NCI-H82 (cell line): ENCODE results near the gene SLC22A1.
"Not testable (repeated sequence)": the region's sequence is repeated elsewhere in the genome, so short reads cannot be mapped to it uniquely, and the experiment has no call there.

Experiments used
- DNase-seq: peaks from one replicate; lab custom pipeline; 2025; lab: John Stamatoyannopoulos, UW

The SLC22A1 gene

DNA sequence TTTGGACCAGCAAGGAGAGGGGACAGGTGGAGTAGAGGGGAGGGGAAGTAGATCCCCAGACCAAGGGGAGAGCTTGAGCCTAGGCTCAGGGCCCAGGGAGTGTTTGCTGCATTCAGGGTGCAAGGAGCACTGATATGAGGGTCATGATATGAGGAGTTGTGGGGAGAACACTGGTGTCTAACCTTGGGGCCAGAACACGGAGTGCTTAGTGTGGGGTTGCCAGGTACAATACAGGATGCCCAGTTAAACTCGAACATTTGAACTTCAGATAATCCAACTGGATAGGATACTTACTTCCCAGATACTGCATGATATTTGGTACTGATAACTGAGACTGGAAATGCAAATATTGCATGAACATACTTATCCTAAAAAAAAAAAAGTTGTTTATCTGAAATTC is 2.4 kb downstream of the SLC22A1 start:
- no peak for DNase-seq

GRCh38 chr6:160124605-160125004 is 3.0 kb downstream of the SLC22A1 start:
- DNase-seq, result no peak

- DNase-seq, result not testable (repeated sequence)
Measured at GRCh38 chr6:160125105-160125504, 3.5 kb downstream of the SLC22A1 start.

DNA sequence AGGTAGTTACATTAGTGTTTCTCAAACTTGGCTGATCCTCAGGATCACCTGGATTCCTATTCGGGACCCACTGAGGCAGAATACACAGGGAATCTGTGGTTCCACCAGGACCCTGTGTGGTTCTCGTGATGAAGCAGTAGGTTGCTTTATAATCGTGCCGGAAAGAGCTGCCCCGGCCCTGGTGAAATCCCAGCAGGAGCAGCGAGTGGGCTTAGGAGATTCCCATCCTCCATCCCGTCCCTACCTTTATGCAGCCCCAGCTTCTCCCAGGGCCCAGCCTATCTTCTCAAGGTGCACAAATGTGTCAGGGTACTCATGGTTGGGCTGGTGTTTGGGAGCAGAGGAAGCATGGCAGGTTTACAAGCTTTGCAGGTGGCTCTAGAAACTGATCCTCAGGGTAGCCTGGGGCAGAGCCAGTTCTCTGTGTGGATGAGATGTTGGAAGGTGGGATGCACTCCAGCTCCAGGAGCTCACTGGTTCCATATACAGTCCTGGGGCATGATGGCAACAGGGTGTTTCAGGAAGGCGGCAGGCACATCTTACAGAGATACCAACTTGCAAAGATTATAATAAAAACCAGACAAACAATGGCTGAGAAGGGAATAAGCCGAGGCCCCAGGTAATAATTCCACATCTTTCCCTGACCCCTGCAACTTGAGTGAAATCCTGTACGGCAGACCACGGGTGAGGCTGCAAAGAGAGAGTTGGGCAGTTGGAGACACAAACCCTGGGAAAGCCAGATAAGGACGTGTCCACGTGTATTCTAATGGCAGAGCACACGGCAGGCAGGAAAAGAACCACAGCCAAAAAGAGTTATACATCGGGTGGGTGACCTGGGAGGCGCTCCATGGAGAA is 5.9 kb downstream of the SLC22A1 start:
- no peak for DNase-seq

- no peak for DNase-seq
Measured at GRCh38 chr6:160128125-160128683, 6.6 kb downstream of the SLC22A1 start.

DNA sequence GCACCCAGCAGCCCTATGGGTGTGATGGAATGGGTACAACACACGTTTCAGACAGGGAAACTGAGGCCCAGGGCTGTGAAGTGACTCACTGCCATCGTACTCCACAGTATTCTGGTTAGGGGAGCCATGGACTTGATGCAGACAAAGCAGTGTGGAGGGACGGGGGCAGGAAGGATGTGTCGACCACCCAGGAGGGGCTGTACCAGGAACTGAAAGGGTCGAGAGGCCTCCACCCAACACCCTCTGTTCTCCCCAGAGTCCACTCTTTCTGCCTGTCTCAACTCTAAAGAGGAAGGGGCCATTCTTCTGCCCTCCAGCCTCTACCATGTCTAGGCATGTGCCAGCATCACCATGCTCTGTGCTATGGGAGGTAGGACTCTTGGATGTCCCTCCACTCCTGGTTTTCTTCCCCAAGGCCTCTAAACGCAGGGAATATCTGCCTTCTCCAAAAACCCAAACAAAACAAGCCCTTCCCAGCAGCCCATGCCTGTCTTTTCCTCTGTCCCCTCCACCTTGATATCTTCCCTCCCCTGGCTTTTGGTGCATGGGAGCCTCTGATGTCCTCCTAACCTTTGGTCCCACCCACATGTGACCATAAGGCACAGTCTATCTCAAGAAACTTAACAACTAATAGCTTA is 7.4 kb downstream of the SLC22A1 start:
- no peak for DNase-seq

DNA sequence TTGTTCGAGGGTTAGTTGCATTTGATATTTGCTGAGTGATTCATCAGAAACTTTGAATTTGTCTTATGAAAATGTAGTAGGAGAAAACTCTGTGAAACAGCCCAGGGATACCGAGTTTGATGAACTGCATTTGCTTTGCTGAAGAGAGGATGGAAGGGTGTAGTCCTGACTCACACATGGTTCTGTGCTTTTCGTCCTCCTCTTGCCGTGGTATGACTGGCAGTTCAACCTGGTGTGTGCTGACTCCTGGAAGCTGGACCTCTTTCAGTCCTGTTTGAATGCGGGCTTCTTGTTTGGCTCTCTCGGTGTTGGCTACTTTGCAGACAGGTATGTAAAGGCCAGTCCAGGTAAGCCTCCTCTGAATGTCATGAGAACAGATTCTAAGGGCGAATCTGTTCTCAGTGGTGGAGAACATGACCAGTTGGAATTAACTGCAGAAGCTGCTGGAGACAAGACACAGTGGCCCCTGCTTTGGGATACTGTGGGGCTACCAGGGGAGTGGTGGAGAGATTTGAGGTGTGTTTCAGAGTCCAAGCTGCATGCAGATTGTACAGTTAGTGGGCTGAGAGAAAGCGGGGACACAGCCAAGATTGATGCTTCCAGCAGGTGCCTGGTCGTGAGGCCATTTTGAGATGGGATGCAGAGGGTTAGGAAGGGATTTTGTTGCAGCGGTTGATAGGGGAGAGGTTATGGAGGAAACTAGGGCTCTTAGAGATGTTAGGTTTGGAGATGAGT is 8.4 kb downstream of the SLC22A1 start:
- no peak for DNase-seq

DNA sequence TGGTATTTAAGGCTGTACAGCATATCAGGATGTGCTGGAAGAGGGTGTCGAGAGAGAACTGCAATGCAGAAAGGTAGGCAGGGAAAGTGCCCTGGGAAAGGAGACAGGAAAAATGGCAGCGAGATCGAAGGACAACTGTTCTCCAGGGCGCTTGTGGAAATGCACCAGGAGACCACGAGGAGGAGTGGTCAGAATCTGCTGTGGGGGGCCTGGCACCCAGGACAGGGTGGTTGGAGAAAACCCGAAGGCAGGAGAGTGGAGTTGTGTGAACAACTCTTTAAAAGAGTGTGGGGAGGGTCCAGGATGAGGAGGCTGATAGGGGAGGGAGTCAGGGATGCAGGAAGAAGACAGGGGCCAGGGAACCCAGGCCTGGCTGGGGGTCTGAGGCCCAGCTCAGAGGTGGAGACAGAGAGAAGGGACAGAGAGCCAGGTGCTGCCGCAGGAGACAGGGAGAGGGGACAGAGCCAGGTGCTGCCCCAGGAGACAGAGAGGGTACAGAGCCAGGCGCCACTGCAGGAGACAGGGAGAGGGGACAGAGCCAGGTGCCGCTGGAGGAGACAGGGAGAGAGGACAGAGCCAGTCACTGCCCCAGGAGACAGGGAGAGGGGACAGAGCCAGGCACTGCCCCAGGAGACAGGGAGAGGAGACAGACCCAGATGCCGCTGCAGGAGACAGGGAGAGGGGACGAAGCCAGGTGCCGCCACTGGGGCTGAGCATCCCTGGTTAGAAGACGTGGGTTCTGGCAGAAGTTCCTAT is 9.3 kb downstream of the SLC22A1 start:
- DNase-seq, result no peak

DNA sequence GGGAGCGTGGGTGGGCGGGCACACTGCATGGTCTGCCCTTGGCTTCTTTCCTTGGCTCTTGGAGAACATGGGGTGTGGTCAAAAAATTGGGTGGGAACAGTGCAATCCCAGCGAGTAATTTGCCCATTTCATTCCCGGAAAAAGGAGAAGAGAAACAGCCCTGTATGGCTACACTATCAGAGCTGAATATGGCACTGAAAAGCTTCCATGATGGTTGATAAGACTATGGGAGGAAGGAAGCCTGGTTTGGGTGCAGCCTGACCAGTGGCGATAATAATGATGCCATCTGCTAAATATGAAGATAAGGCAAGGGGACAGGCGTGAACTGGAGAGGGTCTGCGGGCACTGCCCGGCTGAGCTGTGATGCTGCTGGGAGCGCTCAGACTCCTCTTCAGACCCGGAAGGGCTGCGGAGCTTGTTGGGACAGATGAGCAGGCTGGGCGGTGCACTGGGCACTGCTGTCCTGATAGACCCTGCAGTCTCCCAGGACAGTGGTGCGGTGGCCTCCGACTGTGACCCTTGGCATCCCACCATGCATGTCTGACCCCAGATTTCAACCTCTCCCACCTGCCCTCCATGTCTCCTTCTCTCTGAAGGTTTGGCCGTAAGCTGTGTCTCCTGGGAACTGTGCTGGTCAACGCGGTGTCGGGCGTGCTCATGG is 10.2 kb downstream of the SLC22A1 start:
- no peak for DNase-seq

- DNase-seq, result no peak
Measured at GRCh38 chr6:160132297-160132637, 10.7 kb downstream of the SLC22A1 start.

DNA sequence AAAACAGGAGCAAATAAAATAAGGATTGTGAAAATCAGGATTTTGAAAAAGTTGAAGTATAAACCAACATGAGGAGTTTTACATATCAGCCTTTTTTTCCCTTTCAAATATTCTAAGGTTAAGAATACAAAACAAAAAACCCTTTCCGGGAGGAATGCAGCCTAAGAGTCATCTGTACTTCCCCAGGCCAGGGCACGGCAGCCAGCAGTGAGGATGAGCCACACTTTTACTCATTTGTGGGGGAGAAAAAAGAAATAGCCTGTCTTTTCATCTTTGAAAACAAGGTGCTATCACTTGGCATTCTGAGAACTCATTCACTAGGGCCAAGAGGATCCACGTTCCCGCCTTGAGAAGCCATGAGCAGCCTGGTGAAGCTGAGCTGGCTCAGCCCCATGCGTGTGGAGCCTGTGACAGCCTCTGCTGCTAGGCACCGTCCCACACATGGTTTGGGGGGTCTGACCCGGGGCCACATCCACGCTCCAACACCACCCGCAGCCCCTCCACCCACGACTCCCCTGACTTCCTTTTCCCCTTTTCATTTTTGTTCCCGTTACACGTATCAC is 11.2 kb downstream of the SLC22A1 start:
- DNase-seq, result no peak

DNA sequence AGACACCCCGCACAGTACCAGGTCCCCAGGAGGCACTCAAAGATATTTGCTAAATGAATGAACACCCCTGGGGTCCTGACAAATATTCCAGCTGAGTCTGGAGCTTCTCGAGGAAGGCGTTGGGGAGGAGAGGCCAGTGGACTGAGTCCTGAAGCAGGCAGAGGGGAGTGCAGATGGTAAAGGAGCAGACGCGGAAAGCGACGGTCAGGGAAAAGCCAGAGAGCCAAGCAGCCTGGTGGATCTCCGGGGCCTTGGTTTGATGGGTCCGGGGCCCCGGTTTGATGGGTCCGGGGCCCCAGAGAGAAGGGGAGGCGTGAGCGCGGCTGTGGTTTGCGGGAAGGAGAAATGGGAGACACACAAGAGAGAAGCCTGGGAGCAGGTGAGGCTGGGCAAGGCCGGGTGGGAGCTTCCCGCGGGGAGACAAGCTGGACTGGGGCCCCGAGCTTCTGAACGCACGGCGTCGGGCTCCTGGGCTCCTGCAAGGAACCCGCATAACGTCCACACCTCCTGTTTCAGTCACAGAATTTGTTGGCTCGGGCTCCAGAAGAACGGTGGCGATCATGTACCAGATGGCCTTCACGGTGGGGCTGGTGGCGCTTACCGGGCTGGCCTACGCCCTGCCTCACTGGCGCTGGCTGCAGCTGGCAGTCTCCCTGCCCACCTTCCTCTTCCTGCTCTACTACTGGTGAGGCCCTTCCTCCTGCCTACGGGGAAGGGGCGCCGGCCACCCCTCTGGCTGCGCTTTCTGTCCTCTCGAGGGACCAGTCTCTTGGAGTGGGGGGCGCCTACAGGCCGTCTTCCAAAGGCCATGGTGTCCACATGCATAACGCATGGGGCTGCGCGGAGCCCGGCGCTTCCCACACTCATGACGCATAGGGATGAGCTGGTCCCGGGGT is 12.1 kb downstream of the SLC22A1 start:
- no peak for DNase-seq

- DNase-seq, result not testable (repeated sequence)
Measured at GRCh38 chr6:160134337-160134751, 12.7 kb downstream of the SLC22A1 start.

- DNase-seq, result no peak
Measured at GRCh38 chr6:160134779-160135547, 13.3 kb downstream of the SLC22A1 start.

DNA sequence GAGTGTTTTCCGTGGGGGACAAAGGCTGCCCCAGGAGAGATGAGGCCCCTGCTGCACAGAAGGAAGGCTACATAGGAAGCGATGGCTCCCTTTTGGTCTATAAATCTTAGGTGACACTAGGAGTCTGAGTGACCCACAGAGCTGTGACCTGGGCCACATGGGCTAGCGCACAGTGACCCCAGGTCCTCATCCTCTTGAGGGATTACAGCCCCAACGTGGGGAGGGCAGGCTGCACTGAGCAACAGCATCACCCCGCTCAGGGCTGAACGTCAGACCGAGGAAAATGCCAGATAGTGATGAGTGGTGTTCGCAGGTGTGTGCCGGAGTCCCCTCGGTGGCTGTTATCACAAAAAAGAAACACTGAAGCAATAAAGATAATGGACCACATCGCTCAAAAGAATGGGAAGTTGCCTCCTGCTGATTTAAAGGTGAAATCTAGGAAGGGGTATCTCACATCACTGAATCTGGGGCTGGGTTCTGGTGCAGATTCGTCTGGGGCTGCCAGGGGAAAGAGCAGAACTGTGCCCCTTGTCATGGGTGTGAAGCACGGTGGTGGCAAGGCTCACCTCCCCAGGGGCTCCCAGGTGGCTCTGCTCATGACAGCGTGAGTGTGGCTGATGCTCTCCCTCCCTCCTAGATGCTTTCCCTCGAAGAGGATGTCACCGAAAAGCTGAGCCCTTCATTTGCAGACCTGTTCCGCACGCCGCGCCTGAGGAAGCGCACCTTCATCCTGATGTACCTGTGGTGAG is 14.5 kb downstream of the SLC22A1 start:
- no peak for DNase-seq

DNA sequence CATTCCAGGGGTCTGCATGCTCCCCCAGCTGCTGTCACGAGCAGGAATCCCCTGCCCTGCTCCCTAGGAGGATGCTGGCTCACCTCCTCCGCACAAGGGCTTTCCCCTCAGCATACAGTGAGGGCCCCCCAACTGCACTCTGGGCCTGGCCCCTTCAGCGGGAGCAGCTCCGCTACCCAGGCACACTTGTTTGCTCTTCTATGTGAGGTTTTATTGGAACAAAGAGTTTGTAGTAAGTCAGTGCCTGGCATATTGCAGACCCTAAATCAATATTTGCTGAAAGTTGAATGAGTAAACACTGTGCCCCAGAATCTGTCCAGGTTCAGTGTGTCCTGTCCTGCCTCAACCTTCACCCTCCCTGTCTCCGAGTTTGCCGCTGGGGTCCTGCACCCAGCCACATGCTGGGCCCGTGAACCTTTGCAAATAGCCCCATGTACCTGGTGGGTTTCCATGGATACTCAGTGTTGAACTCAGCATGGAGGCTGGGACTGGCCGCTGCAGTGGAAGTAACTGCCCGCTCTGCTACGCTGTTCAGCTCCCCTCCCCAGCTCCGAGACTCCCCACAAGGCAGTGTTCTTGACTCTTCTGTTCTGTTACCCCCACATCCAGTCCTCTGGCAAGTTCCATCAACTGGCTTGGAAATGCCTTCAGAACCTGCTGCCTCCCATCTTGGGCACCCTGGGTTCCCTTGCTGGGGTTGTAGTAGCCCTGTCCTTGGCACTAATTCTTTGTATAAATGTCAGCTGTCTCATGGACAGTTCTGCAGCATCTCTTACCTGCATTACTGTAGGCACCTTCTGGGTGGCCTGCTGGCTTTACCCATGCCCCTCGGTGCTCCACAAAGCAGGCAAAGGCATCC is 15.7 kb downstream of the SLC22A1 start:
- DNase-seq, result no peak
